H9 (cell line): ENCODE data around the gene NBL1. TPM values are rescaled to one million over a fixed set of nuclear protein-coding genes. Genes with fewer than 3 reads are reported as not detected.
A peak's percentile ranks its signal among the peaks of the same experiment; 100 is the strongest.

Source experiments
- DNase-seq: peaks from one replicate; pipeline ENCODE4 v3.0.0-alpha.2; 2017
- H2AFZ ChIP-seq: one replicate; pipeline ENCODE4 v1.6.1; 2013; ENCODE audit warnings: mild to moderate bottlenecking, low read length, control low read depth, moderate library complexity
- H2AK5ac ChIP-seq: 2 replicates; pipeline ENCODE4 v1.6.1; 2013; ENCODE audit warnings: low read length, control low read depth, mixed read lengths; ENCODE audit not compliant: insufficient read length
- H2BK120ac ChIP-seq: one replicate; pipeline ENCODE4 v1.6.1; 2013; ENCODE audit warnings: low read depth, mild to moderate bottlenecking, low read length, control low read depth, inconsistent platforms; ENCODE audit not compliant: poor library complexity, severe bottlenecking
- H2BK12ac ChIP-seq: 2 replicates; pipeline ENCODE4 v1.6.1; 2013; ENCODE audit warnings: low read length, control low read depth, mixed read lengths, low read depth; ENCODE audit not compliant: insufficient read length
- H2BK15ac ChIP-seq: 2 replicates; pipeline ENCODE4 v1.6.1; 2013; ENCODE audit warnings: low read depth, low read length, control low read depth
- H2BK20ac ChIP-seq: one replicate; pipeline ENCODE4 v1.6.1; 2013; ENCODE audit warnings: low read depth, mild to moderate bottlenecking, low read length, control low read depth, inconsistent platforms; ENCODE audit not compliant: poor library complexity, severe bottlenecking
- H2BK5ac ChIP-seq: 2 replicates; pipeline ENCODE4 v1.6.1; 2013; ENCODE audit warnings: low read length, control low read depth, mixed read lengths; ENCODE audit not compliant: insufficient read length
- H3K14ac ChIP-seq: 2 replicates; pipeline ENCODE4 v1.6.1; 2013; ENCODE audit warnings: low read length, control low read depth; ENCODE audit not compliant: insufficient read depth
- H3K18ac ChIP-seq: 2 replicates; pipeline ENCODE4 v1.6.1; 2013; ENCODE audit warnings: low read depth, mild to moderate bottlenecking, mixed read lengths, low read length, control low read depth; ENCODE audit not compliant: insufficient read length
- H3K23ac ChIP-seq: 2 replicates; pipeline ENCODE4 v1.6.1; 2013; ENCODE audit warnings: low read length, control low read depth, mixed read lengths, low read depth; ENCODE audit not compliant: insufficient read length
- H3K23me2 ChIP-seq: 2 replicates; pipeline ENCODE4 v1.6.1; 2013; ENCODE audit warnings: low read depth, mild to moderate bottlenecking, mixed read lengths, low read length, control low read depth; ENCODE audit not compliant: insufficient read length, poor library complexity, severe bottlenecking
- H3K27ac ChIP-seq: 2 replicates; pipeline ENCODE4 v1.5.1; 2013; ENCODE audit warnings: low read length, control low read depth, mixed read lengths, low read depth; ENCODE audit not compliant: insufficient read length
- H3K27me3 ChIP-seq: 2 replicates; pipeline ENCODE4 v1.6.1; 2013; ENCODE audit warnings: low read length, control low read depth, inconsistent platforms; ENCODE audit not compliant: insufficient read depth
- H3K4ac ChIP-seq: 2 replicates; pipeline ENCODE4 v1.6.1; 2013; ENCODE audit warnings: low read depth, mild to moderate bottlenecking, control low read depth, inconsistent platforms, low read length, moderate library complexity
- H3K4me1 ChIP-seq: 2 replicates; pipeline ENCODE4 v1.6.1; 2013; ENCODE audit warnings: low read length, control low read depth, inconsistent platforms; ENCODE audit not compliant: insufficient read depth
- H3K4me2 ChIP-seq: 2 replicates; pipeline ENCODE4 v1.6.1; 2013; ENCODE audit warnings: low read length, control low read depth, mixed read lengths; ENCODE audit not compliant: insufficient read length, insufficient read depth
- H3K56ac ChIP-seq: 2 replicates; pipeline ENCODE4 v1.6.1; 2013; ENCODE audit warnings: low read depth, mild to moderate bottlenecking, mixed read lengths, low read length, control low read depth; ENCODE audit not compliant: insufficient read length
- H3K79me1 ChIP-seq: 2 replicates; pipeline ENCODE4 v1.6.1; 2013; ENCODE audit warnings: low read depth, mild to moderate bottlenecking, moderate library complexity, low read length, control low read depth, inconsistent platforms; ENCODE audit not compliant: insufficient read depth, poor library complexity, severe bottlenecking
- H3K79me2 ChIP-seq: 2 replicates; pipeline ENCODE4 v1.6.1; 2013; ENCODE audit warnings: low read length, control low read depth, inconsistent platforms; ENCODE audit not compliant: insufficient read depth
- H3K9ac ChIP-seq: 2 replicates; pipeline ENCODE4 v1.6.1; 2013; ENCODE audit warnings: low read length, control low read depth, mixed read lengths; ENCODE audit not compliant: insufficient read length; ENCODE audit errors: extremely low read depth
- H3K9me3 ChIP-seq: one replicate; pipeline ENCODE4 v1.6.1; 2013; ENCODE audit warnings: low read depth, low read length, inconsistent platforms; ENCODE audit not compliant: control insufficient read depth
- H3T11ph ChIP-seq: one replicate; pipeline ENCODE4 v1.6.1; 2013; ENCODE audit warnings: mild to moderate bottlenecking, low read length, control low read depth, inconsistent platforms
- H4K20me1 ChIP-seq: one replicate; pipeline ENCODE4 v1.6.1; 2013; ENCODE audit not compliant: control insufficient read depth, insufficient read length, insufficient read depth
- H4K5ac ChIP-seq: 2 replicates; pipeline ENCODE4 v1.6.1; 2013; ENCODE audit warnings: low read depth, mild to moderate bottlenecking, mixed read lengths, low read length, control low read depth; ENCODE audit not compliant: insufficient read length
- H4K8ac ChIP-seq: replicated peaks from 2 replicates; pipeline ENCODE4 v1.6.1; 2013; ENCODE audit warnings: low read length, control low read depth, mixed read lengths, low read depth; ENCODE audit not compliant: insufficient read length
- H4K91ac ChIP-seq: 2 replicates; pipeline ENCODE4 v1.6.1; 2013; ENCODE audit warnings: low read depth, mild to moderate bottlenecking, moderate library complexity, mixed read lengths, low read length, control low read depth; ENCODE audit not compliant: insufficient read length
- H3K27ac Mint-ChIP-seq, 3 experiments: 2 replicates in 2 of 3; 3 replicates in 1 of 3; pipeline ENCODE4 v1.8.0; 2020 to 2021; ENCODE audit warnings: mixed read lengths in 3 of 3, mild to moderate bottlenecking in 1 of 3, moderate library complexity in 1 of 3
- H3K27me3 Mint-ChIP-seq: 2 replicates; pipeline ENCODE4 v1.8.0; 2021; ENCODE audit warnings: low read depth, mild to moderate bottlenecking, moderate library complexity, mixed read lengths
- H3K36me3 Mint-ChIP-seq, 3 experiments: 2 replicates in 2 of 3; 3 replicates in 1 of 3; pipeline ENCODE4 v1.8.0; 2020 to 2021; ENCODE audit warnings: low read depth in 3 of 3, mixed read lengths in 3 of 3; ENCODE audit not compliant: insufficient read depth in 1 of 3
- H3K4me1 Mint-ChIP-seq, 2 experiments: 2 replicates each; pipeline ENCODE4 v1.8.0; 2020; ENCODE audit warnings: mixed read lengths in 2 of 2
- H3K4me3 Mint-ChIP-seq, 2 experiments: 2 replicates in 1 of 2; 3 replicates in 1 of 2; pipeline ENCODE4 v1.8.0; 2020 to 2021; ENCODE audit warnings: mild to moderate bottlenecking in 2 of 2, mixed read lengths in 2 of 2, moderate library complexity in 1 of 2
- H3K9me3 Mint-ChIP-seq, 2 experiments: 2 replicates in 1 of 2; 3 replicates in 1 of 2; pipeline ENCODE4 v1.8.0; 2020; ENCODE audit warnings: mild to moderate bottlenecking in 2 of 2, mixed read lengths in 2 of 2, moderate library complexity in 1 of 2
- WGBS: extraction: QIAGEN DNeasy Blood & Tissue Kit; methylation state at CpG from one replicate; pipeline ENCODE4 v1.1.7; 2013; ENCODE audit warnings: missing lambda C conversion rate, low lambda C conversion rate, mixed read lengths; ENCODE audit not compliant: insufficient read length; ENCODE audit errors: extremely low coverage; 5-methylcytosine and 5-hydroxymethylcytosine counted together
- total RNA-seq: library from RNA; stranded (reverse); gene quantifications from 2 replicates; pipeline ENCODE4 v1.2.1, GENCODE V29; 2021
- TF ChIP-seq, protein P1 (sequence below): fragments of 200-600 bp; sonication (generic); conservative IDR thresholded peaks from 3 replicates; pipeline ENCODE4 v1.8.0; 2021; ENCODE audit warnings: antibody characterized with exemption, mild to moderate bottlenecking

NBL1 gene
- total RNA-seq, 1 experiment from 2014 or later = 6.4 TPM

- no CpG with 5 or more reads among the region's 9 CpGs for WGBS
- H3K36me3 Mint-ChIP-seq = no peaks in the 10 kb centered on the region; a peak in 2 of 7 replicates
- DNase-seq = no peak
- Histone ChIP-seq H3K9me3 (no peaks in the 10 kb centered on the region), H3K23me2 (peaks cover 19% of the 10 kb centered on the region), H2BK15ac (no peak overlapping the region), H3K14ac (no peak overlapping the region; the same call in 1 of the 2 replicates), H3K79me2 (no peaks in the 10 kb centered on the region), H3K18ac (no peak overlapping the region), H4K5ac (no peak overlapping the region), H2BK5ac (no peak overlapping the region), H4K20me1 (no peaks in the 10 kb centered on the region), H3K9ac (no peak overlapping the region), H3T11ph (no peak overlapping the region), H2BK120ac (no peak overlapping the region), H3K56ac (no peak overlapping the region), H2BK20ac (no peak overlapping the region), H4K91ac (no peak overlapping the region), H2BK12ac (no peak overlapping the region), H3K4me2 (no peak overlapping the region), H3K79me1 (no peaks in the 10 kb centered on the region), H4K8ac (no peak overlapping the region), H3K27ac (no peak overlapping the region), H2AK5ac (no peak overlapping the region), H3K4ac (no peak overlapping the region), H3K27me3 (peaks cover 17% of the 10 kb centered on the region; the same call in 1 of the 2 replicates), H2AFZ (no peak overlapping the region), H3K23ac (no peak overlapping the region), H3K4me1 (no peaks in the 10 kb centered on the region)
- TF ChIP-seq, protein P1, sequence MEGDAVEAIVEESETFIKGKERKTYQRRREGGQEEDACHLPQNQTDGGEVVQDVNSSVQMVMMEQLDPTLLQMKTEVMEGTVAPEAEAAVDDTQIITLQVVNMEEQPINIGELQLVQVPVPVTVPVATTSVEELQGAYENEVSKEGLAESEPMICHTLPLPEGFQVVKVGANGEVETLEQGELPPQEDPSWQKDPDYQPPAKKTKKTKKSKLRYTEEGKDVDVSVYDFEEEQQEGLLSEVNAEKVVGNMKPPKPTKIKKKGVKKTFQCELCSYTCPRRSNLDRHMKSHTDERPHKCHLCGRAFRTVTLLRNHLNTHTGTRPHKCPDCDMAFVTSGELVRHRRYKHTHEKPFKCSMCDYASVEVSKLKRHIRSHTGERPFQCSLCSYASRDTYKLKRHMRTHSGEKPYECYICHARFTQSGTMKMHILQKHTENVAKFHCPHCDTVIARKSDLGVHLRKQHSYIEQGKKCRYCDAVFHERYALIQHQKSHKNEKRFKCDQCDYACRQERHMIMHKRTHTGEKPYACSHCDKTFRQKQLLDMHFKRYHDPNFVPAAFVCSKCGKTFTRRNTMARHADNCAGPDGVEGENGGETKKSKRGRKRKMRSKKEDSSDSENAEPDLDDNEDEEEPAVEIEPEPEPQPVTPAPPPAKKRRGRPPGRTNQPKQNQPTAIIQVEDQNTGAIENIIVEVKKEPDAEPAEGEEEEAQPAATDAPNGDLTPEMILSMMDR = no peak
- peaks cover 47% of the 10 kb centered on the region for H3K27me3 Mint-ChIP-seq
- peaks cover 0 to 3% of the 10 kb centered on the region in 2 experiments; a peak in 1 of 5 replicates for H3K9me3 Mint-ChIP-seq
- H3K27ac Mint-ChIP-seq = no peak overlapping the region; a peak in 1 of 7 replicates
- peak overlapping the region in 1 of 2 experiments; percentile 97; a peak in 2 of 5 replicates for H3K4me3 Mint-ChIP-seq
- peaks cover 10 to 24% of the 10 kb centered on the region in 2 experiments for H3K4me1 Mint-ChIP-seq
These were observed 2.5 kb downstream of the NBL1 start for GRCh38 chr1:19646377-19647319.
